DND-41 (cell line): ENCODE data around the gene PADI2.

Experiments
- ATAC-seq: fragments of 200-7000 bp; cut with Tn5 transposase; 3 replicates; pipeline ENCODE4 v1.9.1; 2021; ENCODE audit warnings: low read depth; ENCODE audit not compliant: insufficient read depth
- DNase-seq: peaks from one replicate; pipeline ENCODE4 v3.0.0-alpha.2; 2020
- H2AFZ ChIP-seq: 2 replicates; pipeline ENCODE4 v1.6.0; 2012; ENCODE audit warnings: low read depth, low read length
- H3K27ac ChIP-seq: 2 replicates; pipeline ENCODE4 v1.5.1; 2012; ENCODE audit warnings: low read length, inconsistent platforms
- H3K27me3 ChIP-seq: fragments of 200-600 bp; sonication (generic); 2 replicates; pipeline ENCODE4 v1.6.0; 2012; ENCODE audit warnings: low read length, mild to moderate bottlenecking, inconsistent platforms; ENCODE audit not compliant: insufficient read depth, poor library complexity
- H3K36me3 ChIP-seq: 2 replicates; pipeline ENCODE4 v1.5.1; 2012; ENCODE audit warnings: low read length, inconsistent platforms; ENCODE audit not compliant: insufficient read depth
- H3K4me1 ChIP-seq: 2 replicates; pipeline ENCODE4 v1.5.1; 2012; ENCODE audit warnings: mild to moderate bottlenecking, low read length; ENCODE audit not compliant: insufficient read depth
- H3K4me2 ChIP-seq: 2 replicates; pipeline ENCODE4 v1.6.0; 2012; ENCODE audit warnings: mild to moderate bottlenecking, moderate library complexity, low read length, inconsistent platforms; ENCODE audit not compliant: insufficient read depth
- H3K4me3 ChIP-seq, 2 experiments: fragments of 200-600 bp in 1 of 2; shearing (Covaris generic) in 1 of 2; 2 replicates each; pipeline ENCODE4 v1.5.1; 2012 to 2016; ENCODE audit warnings: inconsistent platforms in 2 of 2, low read length in 2 of 2, mild to moderate bottlenecking in 2 of 2, low read depth in 1 of 2, moderate library complexity in 1 of 2
- H3K79me2 ChIP-seq: 2 replicates; pipeline ENCODE4 v1.6.0; 2012; ENCODE audit warnings: low read length, inconsistent platforms; ENCODE audit not compliant: insufficient read depth
- H3K9ac ChIP-seq: 2 replicates; pipeline ENCODE4 v1.6.0; 2012; ENCODE audit warnings: low read depth, mild to moderate bottlenecking, inconsistent platforms, low read length, moderate library complexity
- H3K9me3 ChIP-seq: 2 replicates; pipeline ENCODE4 v1.5.1; 2012; ENCODE audit warnings: low read length, moderate library complexity, mild to moderate bottlenecking, inconsistent platforms; ENCODE audit not compliant: insufficient read depth, severe bottlenecking
- H4K20me1 ChIP-seq: 2 replicates; pipeline ENCODE4 v1.6.0; 2012; ENCODE audit warnings: low read length; ENCODE audit not compliant: insufficient read depth
- EZH2 ChIP-seq: IDR thresholded peaks from 3 replicates; pipeline ENCODE4 v1.6.1; 2012; ENCODE audit warnings: borderline replicate concordance, low read depth, mild to moderate bottlenecking, moderate library complexity, low read length, inconsistent platforms; ENCODE audit not compliant: severe bottlenecking
- TF ChIP-seq, protein P1 (sequence below): IDR thresholded peaks from 2 replicates; pipeline ENCODE4 v1.5.1; 2012; ENCODE audit warnings: borderline replicate concordance, low read length, moderate library complexity, mild to moderate bottlenecking; ENCODE audit not compliant: poor library complexity, severe bottlenecking; ENCODE audit errors: extremely low read depth

The PADI2 gene

DNA sequence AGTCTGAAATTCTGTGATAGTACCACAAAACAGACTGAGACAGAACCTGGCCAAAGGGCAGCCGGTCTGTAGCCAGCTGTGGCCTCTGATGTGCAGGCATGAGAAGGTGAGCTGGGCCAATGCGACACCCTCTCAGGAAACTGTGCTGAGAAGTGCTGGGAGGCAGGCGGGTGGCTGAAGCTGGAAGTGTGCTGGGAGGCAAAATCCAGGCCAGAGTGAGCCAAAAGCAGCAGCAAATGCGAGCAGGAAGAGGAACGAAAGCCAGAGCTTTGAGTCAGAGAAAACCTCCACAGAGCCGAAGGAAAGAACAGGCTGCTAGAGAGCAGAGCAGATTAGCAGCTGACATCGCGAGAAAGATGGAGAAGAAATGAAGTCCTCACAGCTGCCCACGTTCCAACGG lies 97.4 kb downstream of the PADI2 start:
- Histone ChIP-seq H3K4me1 (no peaks in the 10 kb centered on the region), H3K79me2 (no peaks in the 10 kb centered on the region), H3K9ac (no peak overlapping the region), H3K27ac (no peak overlapping the region; the same call in 1 of the 2 replicates), H3K27me3 (no peaks in the 10 kb centered on the region), H3K36me3 (peaks cover 85% of the 10 kb centered on the region), H3K9me3 (no peaks in the 10 kb centered on the region), H3K4me3 (no peak overlapping the region), H2AFZ (no peak overlapping the region), H3K4me2 (no peak overlapping the region), H4K20me1 (no peaks in the 10 kb centered on the region)
- ATAC-seq = no peak
- no peak for DNase-seq
- TF ChIP-seq EZH2 = no peak
- TF ChIP-seq, protein P1, sequence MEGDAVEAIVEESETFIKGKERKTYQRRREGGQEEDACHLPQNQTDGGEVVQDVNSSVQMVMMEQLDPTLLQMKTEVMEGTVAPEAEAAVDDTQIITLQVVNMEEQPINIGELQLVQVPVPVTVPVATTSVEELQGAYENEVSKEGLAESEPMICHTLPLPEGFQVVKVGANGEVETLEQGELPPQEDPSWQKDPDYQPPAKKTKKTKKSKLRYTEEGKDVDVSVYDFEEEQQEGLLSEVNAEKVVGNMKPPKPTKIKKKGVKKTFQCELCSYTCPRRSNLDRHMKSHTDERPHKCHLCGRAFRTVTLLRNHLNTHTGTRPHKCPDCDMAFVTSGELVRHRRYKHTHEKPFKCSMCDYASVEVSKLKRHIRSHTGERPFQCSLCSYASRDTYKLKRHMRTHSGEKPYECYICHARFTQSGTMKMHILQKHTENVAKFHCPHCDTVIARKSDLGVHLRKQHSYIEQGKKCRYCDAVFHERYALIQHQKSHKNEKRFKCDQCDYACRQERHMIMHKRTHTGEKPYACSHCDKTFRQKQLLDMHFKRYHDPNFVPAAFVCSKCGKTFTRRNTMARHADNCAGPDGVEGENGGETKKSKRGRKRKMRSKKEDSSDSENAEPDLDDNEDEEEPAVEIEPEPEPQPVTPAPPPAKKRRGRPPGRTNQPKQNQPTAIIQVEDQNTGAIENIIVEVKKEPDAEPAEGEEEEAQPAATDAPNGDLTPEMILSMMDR = no peak

DNA sequence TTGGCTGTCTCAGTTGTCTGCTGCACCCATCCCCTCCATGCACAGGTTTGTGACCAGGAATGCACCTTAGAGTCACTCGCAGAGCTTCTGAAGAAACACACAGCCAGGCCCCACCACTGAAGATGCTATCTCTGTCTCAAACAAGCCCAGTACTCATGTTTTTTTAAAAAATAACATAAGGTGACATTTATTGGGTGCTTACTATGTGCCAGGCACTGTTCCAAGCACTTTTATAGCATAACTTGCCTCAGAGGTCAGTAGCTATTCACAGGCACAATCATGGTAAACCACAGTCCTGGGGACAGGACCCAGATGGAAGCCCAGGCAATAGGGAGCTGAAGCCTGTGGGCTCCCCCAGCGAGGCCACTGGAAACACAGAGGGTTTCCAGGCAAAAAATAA lies 98.7 kb downstream of the PADI2 start:
- DNase-seq (no peak), ATAC-seq (no peak)
- H3K4me1 ChIP-seq = no peaks in the 10 kb centered on the region
- H3K9ac ChIP-seq = no peak overlapping the region
- H3K9me3 ChIP-seq = no peaks in the 10 kb centered on the region
- H3K36me3 ChIP-seq = peaks cover 71% of the 10 kb centered on the region
- TF ChIP-seq, protein P1 = no peak
- no peak for TF ChIP-seq EZH2
- no peaks in the 10 kb centered on the region for H3K27me3 ChIP-seq
- no peaks in the 10 kb centered on the region for H3K79me2 ChIP-seq
- no peak overlapping the region for H3K4me3 ChIP-seq
- H3K27ac ChIP-seq = no peak overlapping the region
- H2AFZ ChIP-seq = no peak overlapping the region
- no peaks in the 10 kb centered on the region for H4K20me1 ChIP-seq
- no peak overlapping the region for H3K4me2 ChIP-seq

DNA sequence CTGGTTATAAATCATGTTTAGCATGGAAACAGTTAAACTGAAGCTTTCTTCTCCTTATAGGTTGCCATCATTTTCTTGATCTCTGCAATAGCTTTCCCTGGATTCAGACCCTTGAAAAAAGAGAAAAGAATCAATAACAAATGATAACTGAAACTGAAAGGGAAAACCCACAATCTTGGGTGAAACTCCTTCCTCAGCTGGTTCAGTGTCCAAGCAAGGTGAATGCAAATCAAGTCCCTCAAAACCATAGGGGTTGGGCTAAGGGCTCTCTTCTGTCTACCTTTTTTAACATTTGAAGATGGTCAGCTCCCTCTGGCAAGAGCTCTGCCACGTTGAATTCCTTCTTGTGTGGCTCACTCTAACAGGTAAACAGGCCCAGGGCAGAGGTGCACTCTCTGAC lies 100.4 kb downstream of the PADI2 start:
- Histone ChIP-seq H3K4me1 (no peaks in the 10 kb centered on the region), H3K36me3 (peaks cover 59% of the 10 kb centered on the region), H3K4me2 (no peak overlapping the region), H3K4me3 (no peak overlapping the region), H3K9ac (no peak overlapping the region), H3K27me3 (no peaks in the 10 kb centered on the region), H4K20me1 (no peaks in the 10 kb centered on the region), H2AFZ (no peak overlapping the region), H3K79me2 (no peaks in the 10 kb centered on the region), H3K27ac (no peak overlapping the region), H3K9me3 (no peaks in the 10 kb centered on the region)
- no peak for DNase-seq
- no peak for ATAC-seq
- TF ChIP-seq EZH2 = no peak
- TF ChIP-seq, protein P1 = no peak

DNA sequence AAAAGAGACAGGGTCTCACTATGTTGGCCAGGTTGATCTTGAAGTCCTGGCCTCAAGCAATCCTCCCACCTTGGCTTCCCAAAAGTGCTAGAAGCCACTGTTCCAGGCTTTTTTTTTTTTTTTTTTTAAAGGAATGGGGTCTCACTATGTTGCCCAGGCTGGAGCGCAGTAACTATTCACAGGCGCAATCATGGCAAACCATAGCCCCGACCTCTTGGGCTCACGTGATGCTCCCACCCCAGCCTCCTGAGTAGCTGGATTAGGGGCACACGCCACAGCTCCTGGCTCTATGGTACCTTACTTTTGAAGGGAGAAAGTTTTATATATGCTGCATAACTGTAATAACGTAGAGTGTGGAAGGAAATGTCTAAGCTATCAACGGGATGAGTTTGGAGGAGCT lies 101.8 kb downstream of the PADI2 start:
- TF ChIP-seq, protein P1 = no peak
- TF ChIP-seq EZH2 = no peak
- no peak for ATAC-seq
- no peak overlapping the region for H2AFZ ChIP-seq
- H3K36me3 ChIP-seq = peaks cover 45% of the 10 kb centered on the region
- no peaks in the 10 kb centered on the region for H3K79me2 ChIP-seq
- no peak for DNase-seq
- no peaks in the 10 kb centered on the region for H4K20me1 ChIP-seq
- no peak overlapping the region for H3K4me3 ChIP-seq
- H3K27me3 ChIP-seq = no peaks in the 10 kb centered on the region
- H3K4me2 ChIP-seq = no peak overlapping the region
- H3K27ac ChIP-seq = no peak overlapping the region
- H3K9me3 ChIP-seq = no peaks in the 10 kb centered on the region
- H3K9ac ChIP-seq = no peak overlapping the region
- H3K4me1 ChIP-seq = peaks cover 1% of the 10 kb centered on the region; the same call in 1 of the 2 replicates
